NCI-H524 (cell line): ENCODE data around the gene KRTAP10-6.
"Not testable (repeated sequence)": the region's sequence is repeated elsewhere in the genome, so short reads cannot be mapped to it uniquely, and the experiment has no call there.

ENCODE experiments used
- DNase-seq, 2 experiments: peaks; one replicate each; lab custom pipeline; 2025; lab: John Stamatoyannopoulos, UW

KRTAP10-6 gene

GRCh38 chr21:44599264-44600029 is 7.1 kb upstream of the KRTAP10-6 start:
- DNase-seq = no peak

GRCh38 chr21:44598061-44598460 is 5.8 kb upstream of the KRTAP10-6 start:
- DNase-seq = no peak

GRCh38 chr21:44596068-44596725 is 3.9 kb upstream of the KRTAP10-6 start:
- no peak for DNase-seq

- DNase-seq = no peak
These were observed 3.2 kb upstream of the KRTAP10-6 start for GRCh38 chr21:44595524-44595923.

DNA sequence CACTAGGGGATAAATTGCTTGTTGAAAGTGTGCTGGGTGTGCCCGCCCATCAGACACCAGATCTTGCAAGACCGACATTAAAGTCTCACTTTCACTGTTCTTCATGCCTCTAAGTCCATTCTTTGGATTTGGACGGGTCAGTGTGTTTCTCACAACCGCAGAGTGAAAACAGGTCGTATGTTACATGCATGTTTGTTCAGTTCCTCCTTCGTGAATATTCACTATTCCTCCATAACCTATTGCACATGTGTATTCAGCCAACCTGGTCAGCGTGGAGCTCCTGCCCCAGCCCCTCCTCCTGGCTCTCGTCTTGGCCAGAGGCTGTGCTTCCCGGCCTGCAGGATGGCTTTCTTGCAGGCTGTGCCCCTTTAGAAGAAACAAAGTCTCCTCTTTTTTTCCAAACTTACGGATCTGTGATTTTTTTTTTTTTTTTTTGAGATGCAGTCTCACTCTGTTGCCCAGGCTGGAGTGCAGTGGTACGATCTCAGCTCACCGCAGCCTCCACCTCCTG is 2.2 kb upstream of the KRTAP10-6 start:
- DNase-seq = no peak

DNA sequence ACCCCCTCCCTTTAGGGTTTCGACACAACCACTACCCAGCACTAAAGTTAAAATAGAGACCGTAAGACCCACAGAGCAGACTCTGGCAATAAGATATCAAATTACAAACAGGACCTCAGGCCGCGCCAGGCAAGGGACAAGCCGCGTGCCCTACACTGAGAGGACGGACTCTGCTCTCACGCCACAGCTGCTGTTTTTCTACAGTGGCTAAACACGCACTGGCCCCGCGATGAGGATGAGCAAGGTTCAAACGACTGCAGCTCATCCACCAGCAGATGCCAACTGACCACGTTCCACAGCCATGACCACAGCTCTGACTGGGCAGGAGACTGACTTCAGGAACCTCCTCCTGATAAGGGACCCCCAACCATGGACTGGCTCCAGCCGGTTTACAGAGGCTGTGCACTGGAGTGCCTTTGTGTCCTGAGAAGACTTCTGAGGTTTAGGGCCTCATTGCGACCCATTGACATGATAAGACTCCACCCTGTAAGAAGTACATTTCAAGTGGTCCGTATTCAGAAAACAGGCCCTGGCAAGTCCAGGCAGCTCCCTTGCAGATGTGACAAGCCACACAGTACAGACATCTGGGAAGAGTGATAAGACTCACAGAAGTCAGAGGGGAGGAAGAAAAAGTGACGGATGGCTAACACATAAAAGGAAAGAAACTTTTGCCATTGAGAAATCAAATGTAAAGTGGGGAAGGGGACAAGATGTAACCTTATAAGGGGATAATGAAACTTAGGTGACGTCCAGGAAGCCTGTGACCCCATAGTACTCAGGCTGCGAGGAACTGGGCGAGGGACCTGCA is 1.5 kb upstream of the KRTAP10-6 start:
- no peak for DNase-seq

- DNase-seq = not testable (repeated sequence)
These were observed 539 bp downstream of the KRTAP10-6 start for GRCh38 chr21:44591801-44592130.

- DNase-seq = peak in 1 of 2 experiments; percentile 42
These were observed 1.2 kb downstream of the KRTAP10-6 start for GRCh38 chr21:44590897-44591800.

- no peak for DNase-seq
These were observed 2.0 kb downstream of the KRTAP10-6 start for GRCh38 chr21:44590311-44590721.

GRCh38 chr21:44589586-44590305 is 2.6 kb downstream of the KRTAP10-6 start:
- no peak for DNase-seq

DNA sequence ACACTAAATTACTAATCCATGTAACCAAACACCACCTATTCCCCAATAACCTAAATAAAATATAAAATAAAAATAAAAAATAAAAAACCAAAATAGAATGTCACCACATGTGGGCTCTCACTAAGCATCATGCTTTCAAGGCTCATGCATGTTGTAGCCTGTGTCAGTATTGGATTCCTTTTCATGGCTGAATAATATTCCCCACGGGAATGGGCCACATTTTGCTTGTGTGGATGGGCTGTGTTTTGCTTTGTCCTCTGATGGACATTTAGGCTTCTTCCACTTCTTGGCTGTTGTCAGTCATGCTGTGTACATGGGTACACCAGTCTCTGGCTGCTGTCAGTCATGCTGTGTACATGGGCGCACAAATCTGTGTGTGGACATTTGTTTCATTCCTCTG is 3.2 kb downstream of the KRTAP10-6 start:
- no peak for DNase-seq

DNA sequence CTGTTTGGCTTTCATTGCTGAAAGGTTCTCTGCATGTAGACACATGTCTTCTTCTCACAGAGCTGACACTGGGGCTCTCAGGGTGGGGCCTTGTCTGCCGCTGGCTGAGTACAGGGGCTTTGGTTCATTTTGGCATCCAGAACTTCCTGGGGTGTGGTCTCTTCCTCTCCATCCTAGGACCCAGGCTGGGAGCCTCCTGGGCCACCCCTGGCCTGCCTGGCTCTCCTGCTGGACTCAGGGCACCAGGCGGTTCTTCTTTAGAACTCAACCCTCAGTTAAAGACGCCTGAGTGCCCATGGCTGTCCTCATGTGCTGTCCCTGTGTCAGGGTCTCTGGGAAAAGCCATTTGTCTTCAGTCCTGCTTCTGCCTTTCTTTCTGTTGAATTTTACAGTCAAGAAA is 6.4 kb downstream of the KRTAP10-6 start:
- no peak for DNase-seq

DNA sequence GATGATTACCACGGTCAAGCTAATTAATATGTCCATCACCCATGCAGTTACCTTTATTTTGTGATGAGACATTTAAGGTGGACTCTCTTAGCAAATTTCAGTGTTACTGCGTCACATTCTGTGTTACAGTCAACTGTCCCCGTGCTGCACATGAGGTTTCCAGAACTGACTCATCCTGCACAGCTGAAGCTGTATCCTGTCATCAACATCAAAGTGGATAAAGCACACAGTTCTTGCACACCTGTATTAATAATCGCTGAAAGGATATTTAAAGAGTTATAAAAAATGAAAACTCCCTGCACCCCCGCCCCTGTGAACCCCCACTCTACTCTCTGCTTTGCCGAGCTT is 8.5 kb downstream of the KRTAP10-6 start:
- DNase-seq = no peak

DNA sequence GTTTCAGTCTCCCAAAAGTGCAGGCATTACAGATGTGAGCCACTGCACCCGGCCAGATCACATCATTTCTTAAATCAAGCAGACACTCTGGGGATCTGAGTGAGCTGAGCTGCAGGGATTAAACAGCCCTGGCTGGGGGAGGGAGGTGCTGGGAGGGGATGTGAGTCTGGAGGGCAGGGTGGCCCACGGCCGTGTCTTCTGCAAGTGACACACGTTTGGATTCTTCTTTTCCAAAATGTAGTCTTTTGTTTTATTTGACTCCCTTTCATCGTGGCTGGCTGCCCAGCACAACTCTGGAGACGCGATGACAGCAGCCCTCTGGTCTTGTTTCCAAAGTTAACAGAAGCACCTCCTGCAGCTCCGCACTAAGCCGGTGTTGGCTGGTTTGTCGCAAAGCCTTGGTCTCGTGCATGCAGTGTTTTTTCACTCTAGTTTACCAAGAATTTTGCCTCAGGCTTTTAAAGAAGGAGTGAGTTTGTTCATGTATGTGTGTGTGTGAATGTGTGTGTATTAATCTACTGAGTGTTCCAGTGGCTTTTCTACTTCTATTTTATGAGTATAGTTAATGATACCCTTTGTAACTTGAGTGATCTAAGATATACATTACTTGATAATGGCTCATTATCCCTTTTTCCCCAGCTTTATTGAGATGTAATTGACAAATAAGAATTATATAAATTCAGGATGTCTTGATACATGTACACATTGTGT is 9.1 kb downstream of the KRTAP10-6 start:
- DNase-seq = peak in 1 of 2 experiments; percentile 51

DNA sequence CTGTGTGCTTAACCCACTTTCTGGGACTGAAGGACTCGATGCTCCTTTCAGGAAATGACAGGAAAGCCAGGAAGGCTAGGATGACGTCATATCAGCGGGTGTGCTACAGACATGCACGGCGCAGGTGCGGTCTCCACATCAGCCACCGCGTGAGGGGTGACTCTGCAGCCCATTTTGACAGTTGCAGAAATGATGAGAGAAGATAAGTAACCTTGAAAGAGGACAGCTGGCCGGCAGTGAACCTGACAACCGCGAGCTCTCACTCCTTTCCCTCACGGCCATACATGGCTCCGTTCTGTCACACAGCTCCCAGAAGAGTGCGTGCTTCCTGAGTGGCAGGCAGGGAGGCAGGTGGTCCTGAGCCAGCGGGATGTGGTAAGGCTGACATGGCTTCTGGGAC is 10.2 kb downstream of the KRTAP10-6 start:
- DNase-seq = no peak

DNA sequence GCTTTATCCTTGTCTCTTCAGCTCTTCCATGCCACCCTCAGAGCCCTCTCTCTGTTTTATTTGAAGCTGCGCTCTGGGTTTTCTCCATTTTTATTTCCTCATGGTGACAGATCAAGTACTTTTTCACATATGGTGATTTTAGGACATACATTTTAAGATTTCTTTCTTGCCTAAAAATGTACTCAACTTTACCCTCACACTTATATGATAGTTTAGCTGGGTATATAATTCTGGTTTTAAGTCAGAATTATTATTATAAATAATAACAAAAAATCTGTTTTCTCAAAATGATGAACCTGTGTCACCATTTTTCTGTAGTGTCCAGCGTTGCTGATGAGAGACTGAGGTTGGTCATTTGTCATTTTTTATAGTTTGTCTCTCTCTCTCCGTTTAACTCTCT is 11.1 kb downstream of the KRTAP10-6 start:
- no peak for DNase-seq

- peak; percentile 31 to 65 for DNase-seq
These were observed 12.0 kb downstream of the KRTAP10-6 start, which contains the start of gene KRTAP10-5 for GRCh38 chr21:44580231-44580821. KRTAP10-5 (minus strand) TSS chr21:44580604; CDS start chr21:44580578, 26 bp downstream.

DNA sequence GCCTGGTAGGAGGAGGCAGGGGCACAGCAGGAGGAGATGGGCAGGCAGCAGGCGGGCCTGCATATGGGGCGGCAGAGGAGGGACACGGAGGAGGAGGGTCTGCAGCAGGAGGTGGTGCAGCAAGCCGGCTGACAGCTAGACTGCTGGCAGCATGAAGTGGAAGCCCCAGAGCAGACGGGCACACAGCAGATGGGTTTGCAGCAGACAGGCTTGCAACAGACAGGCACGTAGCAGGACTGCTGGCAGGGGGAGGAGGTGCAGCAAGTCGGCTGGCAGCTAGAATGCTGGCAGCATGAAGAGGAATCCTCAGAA is 12.5 kb downstream of the KRTAP10-6 start:
- no peak for DNase-seq

DNA sequence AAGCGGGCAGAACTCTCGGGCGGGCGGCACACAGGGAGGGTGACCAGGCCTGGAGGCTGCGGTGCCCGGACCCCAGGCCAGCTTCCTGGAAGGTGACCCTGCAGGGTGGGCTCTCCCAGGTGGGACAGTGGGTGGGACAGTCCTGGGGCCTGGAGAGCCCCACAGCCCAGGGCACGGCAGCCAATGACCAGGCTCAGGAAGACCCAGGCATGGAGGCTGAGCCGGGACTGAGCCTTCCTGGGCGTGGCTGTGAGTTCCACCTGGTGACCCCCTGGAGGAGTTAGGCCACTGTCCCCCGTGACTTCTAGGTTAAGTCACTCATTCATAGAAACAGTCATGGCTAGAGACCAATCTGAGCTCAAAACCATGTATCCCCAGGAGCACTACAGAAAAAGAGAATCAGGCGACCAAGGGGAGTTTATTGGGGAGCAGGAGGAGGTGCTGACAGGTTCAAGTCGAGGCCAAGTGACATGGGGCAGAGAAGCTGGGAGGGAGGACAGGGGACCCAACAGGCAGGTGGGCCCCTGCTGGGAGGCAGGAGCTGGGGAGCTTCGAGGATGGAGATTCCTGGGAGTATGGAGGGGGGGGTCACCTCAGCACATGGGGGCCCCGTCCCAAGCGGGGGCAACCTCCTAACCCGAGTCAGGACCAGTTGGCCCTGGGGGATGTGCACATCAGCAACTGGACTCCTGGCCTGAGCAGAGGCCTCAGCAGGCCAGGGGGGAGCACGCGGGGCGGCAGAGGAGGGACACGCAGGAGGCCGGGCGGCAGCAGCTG is 13.1 kb downstream of the KRTAP10-6 start:
- DNase-seq = no peak
